Measurements from ENCODE around the gene FAM222A.

Gene FAM222A

DNA sequence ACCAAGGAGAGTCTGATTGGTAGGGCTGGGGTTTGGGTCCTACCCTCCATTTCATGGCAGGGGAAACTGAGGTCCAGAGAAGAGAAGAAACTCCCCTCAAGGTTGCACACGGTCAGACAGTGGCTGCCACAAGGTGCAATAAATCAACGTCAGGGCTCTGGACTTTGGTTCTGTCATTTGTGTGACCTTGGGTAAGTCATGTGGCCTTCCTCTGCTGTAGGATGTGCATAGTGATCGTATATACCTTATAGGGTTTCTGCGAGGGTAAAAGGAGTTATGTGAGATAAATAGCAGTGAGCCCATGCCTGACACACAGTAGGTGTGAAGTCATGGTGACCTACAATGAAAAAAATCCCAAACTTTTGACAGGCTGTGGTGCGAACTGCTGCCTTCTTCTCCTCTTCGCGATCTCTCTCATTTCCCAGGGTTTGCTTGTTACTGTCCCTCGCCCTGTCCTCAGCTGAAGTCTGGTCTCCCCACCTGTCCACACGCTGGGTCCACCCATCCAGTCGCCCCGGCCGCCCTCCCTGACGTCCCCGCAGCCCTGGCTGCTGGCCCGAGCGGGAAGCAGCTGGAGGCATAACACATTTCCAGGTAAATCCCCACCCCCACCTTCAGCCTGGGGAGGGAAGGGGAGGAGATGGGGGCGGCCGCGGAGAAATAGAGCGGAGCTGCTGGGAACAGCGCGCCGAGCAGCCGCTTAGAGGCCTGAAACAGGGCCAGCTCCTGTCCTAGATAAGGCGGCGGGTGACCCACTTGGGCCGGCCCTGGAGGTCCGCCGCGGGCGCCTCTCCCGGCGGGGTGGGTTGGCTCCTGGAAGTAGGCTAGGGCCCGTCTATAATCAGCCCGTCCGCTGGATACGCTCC, 1.8 kb upstream of the FAM222A start:
- peak; percentile 63 for DNase-seq

DNA sequence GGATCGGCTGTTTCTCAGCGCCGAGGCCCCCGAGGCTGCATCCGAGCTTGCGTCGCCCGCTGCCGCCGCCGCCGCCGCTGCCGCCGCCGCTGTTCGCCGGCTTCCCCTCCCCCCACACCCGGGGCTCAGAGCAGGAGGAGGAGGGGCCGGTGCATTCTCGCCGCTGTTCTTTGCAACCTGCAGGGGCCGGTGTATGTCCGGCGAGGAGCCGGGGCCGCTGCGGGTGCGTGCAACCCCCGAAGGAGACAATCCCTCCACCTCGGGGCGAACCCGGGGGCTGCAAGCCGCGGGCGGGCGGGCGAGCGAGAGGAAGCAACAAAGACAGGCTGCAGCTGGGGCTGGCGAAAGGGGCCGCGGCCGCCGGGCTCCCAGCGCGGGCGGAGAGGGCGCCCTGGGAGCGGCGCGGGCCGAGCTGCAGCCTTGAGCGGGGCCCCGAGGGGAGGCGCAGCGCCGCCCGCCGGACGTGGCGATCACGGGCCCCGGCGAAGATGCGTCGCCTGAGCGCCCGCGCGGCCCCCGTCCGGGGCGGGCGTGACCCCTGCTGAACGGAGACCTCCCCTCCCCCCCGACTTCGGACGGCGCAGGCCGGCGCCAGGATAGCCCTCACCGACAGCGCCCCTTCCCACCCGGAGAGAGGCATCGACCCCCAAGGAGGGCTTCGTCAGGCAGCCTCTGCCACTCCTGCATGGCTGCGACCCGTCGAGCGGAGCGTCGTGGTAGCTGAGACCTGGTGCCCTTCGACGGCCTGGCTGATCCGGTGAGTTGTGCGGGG, 702 bp downstream of the FAM222A start:
- DNase-seq: peak; percentile 89

DNA sequence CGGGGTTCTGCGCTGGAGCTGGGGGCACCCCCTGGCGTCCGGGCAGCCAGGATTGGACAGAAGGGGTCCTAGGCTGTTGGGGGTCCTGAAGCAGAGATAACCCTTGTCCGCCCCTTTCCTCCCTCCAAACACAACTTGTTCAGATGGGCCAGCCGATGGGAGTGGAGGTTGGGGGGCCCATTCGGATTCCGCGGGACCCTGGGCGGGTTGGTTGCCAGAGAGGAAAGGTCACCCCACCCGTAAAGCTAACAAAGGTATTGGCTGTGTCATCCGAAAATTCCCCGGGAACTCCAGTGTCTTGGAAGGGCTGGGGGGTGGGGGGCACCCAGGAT, 1.3 kb downstream of the FAM222A start:
- no peak for DNase-seq

DNA sequence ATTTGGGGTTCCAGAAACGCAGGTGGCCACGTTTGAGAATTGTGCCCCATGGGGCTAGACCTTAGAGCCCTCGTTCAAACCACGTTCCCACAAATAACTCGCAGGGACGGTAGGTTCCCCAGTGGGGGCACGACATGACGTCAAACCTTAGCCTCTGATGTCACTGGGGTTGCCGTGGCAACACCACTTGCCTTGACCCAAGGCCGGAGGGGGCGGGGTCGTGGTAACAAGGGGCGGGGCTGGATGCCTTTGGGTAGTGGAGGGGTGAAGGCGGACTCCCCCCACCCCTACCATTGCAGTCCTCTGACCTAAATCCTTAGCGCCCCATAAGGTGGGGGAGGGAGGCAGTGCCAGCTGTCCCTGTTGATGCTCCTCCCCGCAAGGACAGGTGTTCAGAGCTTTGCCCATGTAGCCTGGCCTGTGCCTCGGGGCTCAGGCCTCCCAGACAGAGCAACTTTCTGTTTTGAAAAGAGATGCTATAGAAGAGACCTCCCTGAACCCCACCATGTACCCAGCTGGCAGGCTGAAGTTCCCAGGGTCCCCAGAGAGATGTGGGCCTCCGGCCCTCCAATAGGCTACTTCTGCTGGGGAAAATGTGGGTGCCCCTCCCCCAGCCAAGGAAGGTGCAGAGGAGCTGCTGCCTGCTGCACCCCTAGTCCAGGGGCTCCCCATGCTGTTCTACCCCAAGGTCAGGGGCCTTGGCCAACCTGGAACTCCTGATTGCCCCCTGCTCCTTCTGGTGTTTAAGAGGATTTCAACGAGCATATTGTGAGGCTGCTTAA, 1.9 kb downstream of the FAM222A start:
- peak; percentile 56 for DNase-seq

DNA sequence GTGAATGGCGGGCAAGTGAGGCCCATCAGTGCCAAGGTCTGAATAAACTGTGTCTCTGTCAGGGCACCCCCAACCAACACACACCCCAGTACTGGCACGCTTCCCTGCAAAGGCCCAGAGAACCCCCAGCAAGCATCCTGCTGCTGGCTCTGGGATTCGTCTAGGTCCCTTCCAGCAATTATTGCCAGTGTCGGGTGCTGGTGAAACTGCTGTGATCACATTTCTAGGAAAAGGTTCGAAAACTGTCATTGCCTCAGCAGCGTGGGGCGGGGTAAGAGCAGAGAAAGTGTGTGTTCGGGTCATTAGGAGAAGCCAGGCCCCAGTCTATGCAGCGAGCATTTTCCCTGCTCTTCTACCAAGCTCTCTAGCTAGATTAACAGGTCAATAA, 2.5 kb downstream of the FAM222A start:
- DNase-seq: peak; percentile 53

DNA sequence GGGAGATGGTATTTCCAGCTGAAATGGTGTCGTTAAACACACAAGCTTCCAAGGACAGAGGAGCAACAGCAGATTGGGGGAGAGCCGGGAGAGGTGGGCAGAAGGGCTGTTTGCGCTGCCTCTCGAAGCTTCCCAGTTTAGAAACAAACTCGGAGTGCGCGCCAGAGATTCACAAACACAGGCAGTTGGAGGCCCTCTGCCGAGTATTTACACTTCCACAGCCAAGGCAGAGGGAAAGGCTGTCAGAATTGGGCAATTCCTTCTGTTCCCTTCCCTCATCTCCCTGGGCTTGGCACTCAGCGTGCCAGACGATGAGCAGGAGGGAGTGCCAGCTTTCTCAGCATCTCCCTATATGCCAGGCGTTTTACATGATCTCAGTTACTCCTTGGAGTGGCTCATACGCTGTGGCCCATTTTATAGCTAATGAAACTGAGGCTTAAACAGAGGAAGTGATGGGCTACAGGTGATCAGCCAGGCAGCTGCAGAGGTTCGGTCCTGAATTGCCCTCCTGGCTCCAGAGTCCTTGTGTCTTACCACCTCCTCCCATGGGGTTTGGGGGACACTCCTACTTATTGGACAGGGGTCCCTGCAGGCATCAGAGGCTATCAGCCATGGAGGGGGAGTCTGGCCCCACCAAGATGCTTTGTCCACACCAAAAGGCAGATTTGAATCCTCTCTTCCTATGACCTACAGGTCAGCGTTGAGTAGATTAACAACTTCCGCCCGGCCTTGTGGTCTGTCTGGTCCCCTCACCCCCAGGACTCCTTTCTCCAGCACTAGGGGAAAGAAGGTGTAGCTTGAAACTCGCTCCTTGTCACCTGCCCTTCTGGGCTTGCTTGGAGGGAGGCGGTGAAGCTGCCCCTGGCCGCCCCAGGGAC, 3.1 kb downstream of the FAM222A start:
- peak; percentile 50 for DNase-seq

DNA sequence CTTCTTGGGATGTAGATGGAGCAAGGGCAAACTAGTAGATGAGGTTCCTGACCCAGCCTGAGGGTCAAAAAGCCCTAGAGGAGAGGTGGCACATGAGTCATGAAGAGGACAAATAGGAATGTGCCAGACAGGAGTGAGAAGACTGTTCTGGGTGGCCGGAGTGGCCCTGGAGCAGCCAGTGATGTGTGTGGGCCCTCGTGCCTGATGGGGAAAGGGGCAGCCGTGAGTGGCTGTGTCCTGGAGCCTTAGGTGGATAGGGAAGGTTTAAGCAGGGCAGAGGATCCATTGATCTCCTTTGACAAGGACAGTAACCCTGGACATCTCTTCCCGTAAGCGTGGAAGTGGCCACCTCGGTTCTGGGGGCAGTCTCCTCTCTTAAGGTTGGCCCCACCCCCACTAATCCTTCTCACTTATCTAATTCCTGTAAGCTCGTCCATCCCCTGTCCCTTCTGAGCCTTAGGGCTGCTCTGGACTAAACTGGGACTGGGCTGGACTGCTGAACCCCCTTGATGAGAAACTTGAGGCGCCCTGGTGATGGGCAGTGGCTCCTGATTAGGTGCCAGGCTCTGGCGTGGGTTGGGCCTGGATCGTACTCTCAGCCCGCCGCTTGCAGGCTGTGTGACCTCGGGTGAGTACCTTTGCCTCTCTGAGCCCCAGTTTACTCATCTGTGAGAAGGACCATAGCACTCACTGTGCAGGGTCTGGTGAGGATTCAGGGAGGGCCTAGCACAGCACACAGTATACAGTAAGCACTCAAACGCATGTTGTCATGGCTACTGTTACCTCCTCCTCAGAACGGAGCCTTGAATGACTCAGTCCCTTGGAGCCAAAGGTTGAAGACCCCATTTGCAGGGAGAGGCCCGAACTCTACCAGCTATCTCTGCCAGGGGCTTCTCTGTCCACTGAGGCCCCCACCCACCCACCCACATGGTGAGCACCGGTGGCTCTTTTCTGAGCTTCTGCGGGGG, 4.0 kb downstream of the FAM222A start:
- peak; percentile 35 for DNase-seq

DNA sequence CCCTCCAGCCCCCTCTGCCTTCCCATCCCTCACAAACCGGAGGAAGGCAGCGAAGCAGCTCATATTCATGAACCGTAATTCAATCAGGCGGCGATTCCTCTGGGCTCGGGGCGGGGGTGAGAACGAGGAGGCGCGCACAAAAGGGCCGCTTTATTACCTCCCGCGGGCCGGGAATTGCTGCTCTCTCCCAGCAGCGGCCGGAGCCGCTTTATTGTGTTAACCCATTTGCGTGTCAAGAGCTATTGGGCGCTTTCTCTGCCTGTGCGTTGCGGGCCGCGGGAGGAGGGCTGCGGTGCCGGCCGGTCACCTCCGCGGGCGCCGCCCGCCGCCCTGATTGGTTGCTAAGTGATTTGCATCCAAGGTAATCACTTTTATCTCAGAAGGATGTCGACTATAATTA, 4.8 kb downstream of the FAM222A start:
- peak; percentile 89 for DNase-seq

DNA sequence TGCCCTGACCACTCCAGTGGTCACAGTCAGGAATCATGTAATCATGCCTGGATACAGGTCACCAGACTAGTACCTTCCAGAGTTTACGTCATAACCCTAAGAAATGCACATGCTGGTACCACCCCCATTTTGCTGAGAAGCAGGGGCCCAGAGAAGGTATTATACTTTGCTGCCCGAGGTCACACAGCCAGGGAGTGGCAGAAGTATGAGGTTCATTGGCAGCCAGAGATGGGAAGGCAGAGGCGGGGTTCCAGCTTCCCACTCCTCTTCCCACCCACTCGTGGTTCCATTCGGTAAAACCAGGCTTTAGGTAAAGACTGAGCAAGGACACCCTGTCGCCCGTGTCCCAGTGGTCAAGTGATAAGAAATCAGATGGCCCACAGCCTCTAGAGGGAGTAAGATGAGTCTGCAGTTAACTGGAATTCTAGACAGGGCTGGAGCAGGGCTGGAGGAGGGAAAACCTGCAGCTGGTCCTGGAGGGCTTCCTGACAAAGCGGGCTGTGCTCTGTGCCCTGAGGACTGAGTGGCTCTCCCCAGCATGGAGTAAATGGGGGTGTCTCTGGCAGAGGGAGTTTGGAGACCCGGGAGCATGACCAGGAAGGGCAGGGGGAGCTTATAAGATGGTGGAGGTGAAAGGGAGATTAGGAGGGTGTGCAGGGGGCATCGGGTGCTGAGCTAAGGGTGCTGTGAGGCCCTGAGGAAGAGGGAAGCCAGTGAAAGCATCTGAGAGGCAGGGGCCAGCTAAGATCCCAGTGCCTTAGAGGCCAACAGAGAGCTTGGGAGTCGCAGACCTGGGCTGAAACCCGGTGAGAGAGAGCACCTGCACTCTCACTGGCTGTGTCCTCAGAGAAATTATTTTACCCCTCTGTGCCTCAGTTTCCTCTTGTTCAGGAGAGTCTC, 5.7 kb downstream of the FAM222A start:
- DNase-seq: peak; percentile 72

DNA sequence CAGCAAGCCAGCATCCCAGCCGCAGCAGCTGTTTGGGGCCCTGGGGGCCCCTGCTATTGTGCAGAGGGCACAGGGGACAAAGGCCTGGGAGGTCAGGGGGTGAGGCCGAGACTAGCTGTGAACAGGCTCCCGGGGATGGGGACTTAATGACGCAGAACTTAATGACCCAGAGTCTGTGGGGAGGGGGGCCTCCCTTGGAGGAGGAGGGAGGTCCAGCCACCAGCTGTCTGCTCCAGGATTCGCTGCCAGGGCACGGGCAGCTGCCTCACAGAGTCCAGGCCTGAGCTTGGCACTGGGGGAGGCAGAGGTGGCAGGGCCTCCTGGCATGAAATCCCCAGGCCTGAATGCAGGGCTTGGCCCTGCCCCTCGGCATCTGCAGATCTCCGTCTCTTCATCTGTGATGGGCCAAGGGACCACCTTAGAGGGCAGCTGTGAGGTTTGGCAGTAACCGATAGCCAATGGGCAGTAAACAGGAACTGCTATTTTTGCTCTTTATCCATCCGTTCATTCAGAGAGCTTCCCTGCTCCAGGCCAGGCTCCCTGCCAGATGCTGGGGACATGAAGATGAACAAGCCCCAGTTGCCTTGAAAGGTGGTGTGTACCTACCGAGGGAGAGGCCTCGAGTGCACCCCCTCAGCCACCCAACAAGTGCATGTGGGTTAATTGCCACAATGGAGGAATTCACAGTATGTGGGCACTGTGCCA, 6.7 kb downstream of the FAM222A start:
- no peak for DNase-seq

DNA sequence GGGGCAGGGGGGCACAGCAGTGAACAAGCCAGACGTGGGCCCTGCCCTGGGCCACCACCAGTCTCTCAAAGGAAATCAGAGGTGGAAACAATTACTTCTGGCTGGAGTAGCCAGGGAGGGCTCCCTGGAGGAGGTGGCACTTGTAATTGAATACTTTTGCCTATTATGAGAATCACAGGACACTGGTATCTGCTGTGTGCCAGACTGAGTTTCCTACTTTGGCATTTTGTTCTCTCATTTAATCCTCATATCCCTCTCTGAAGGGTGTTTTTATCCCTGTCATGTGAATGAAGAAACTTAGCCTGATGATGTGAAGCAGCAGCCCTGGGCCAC, 7.2 kb downstream of the FAM222A start:
- DNase-seq: no peak

DNA sequence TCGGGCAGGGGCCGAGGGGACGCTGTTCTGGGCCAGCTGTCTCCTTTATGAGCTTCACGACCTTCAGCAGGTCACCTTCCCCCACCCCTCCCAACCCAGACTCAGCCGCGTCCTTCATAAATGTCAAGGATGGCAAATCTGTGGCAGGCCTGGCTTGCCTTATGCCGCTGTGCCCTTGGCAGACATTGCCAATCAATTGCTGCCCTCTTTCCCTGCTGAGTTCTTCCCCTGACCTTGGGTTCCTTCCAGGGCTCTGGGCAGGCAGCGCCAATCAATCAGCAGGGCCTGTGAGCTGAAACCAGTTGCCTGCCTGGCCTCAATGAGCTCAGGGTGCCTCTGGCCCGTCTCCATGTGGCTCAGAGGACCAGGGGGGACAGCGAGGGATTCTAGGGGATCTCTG, 7.7 kb downstream of the FAM222A start:
- no peak for DNase-seq

DNA sequence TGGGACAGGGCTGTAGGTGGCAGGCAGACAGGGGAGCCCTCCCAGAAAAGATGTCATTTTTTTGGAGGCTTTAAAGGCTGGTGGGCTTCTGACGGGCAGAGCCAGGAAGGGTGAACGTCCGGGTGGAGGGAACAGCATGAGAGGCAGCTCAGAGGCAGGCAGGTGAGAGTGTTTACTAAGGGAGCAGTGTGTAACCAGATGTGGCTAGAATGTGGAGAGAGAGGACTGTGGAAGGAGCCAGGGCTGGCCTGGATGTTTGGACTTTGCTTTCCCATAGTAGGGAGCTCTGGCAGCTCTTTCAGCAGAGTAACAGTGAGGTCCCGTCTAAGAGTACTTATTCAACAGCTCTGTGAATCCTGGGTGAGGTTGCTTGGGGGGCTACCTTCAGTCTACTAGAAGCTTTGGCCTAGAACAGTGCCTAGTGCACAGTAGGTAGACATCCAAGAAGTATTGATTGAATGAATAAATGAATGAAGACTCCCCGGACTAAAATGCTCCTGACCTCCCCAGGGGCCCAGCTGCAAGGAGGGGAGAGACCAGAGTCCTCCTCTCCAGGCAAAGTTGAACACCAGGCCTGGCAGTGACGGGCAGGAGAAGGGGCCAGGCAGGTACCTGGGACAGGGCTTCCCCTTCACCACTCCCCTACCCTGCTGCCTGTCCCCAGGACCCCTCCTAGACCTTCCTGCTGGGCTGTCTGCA, 8.5 kb downstream of the FAM222A start:
- no peak for DNase-seq

DNA sequence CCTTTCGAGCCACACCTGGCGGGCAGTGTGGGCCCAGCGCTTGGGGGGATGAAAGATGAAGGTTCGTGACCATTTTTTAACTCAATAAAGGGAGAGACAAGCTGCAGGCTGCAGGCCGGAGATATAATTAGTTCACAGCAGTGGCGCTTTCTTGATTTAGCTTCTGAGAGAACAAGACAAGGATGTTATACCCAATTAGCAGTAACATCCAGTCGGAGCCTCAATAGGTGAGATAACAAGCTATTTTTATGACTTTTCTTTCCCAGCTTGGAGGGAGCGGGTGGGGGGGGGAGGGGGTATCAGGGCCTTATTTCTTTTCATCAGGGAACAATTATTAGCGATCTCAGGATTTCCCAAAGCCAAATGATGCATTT, 9.1 kb downstream of the FAM222A start:
- DNase-seq: no peak

DNA sequence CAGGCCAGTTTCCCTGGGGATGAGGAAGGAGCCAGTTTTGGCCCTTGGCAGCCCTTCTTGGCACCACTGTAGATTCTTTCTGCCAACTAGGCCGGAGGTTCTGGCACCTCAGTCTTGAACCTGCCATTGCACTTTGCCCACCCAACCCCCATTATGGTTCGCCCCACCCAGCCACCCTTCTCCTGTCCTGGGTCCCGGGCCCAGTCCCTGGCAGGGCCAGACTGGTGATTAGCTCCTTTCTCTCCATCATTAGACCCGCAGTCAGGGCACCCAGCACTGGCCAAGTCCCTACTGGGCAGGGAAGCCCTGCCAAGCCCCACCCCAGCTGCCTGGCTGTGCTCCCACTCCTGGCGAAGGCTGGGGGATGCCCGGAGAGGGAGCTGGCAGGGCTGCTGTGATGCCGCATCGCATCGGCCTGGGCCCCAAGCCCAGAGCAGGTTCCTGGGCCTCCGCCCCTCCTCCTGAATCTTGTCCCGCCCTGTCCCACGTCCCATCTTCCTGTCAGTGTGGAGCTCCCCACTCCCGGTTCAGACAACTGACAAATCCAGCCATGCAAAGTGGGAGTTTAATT, 9.8 kb downstream of the FAM222A start:
- no peak for DNase-seq

DNA sequence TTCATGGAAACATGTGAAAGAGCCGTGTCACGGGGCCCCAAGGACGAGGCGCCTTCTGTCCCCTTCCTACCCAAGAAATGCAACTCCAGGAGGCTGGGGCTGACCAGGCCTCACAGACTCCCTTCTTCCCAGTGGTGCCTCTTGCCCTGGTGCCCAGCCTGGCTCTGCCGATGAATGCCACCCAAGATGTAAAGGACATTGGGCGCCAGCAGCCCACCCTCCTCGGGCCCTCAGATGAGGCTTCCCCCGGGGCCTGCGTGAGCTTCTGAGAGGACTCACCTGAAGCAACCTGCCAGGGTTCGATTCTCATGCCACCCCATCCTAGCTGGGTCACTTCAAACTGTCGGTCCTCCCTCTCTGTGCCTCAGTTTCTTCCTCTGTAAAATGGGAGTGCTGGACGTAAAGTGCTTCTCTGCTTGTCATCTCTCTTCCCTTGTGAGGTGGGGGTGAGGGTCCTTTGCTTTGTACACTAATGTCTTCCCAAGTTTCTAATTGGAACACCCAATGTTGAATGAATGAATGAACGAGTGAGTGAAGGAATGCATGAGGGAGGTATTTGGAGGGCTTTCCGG, 10.8 kb downstream of the FAM222A start:
- no peak for DNase-seq

DNA sequence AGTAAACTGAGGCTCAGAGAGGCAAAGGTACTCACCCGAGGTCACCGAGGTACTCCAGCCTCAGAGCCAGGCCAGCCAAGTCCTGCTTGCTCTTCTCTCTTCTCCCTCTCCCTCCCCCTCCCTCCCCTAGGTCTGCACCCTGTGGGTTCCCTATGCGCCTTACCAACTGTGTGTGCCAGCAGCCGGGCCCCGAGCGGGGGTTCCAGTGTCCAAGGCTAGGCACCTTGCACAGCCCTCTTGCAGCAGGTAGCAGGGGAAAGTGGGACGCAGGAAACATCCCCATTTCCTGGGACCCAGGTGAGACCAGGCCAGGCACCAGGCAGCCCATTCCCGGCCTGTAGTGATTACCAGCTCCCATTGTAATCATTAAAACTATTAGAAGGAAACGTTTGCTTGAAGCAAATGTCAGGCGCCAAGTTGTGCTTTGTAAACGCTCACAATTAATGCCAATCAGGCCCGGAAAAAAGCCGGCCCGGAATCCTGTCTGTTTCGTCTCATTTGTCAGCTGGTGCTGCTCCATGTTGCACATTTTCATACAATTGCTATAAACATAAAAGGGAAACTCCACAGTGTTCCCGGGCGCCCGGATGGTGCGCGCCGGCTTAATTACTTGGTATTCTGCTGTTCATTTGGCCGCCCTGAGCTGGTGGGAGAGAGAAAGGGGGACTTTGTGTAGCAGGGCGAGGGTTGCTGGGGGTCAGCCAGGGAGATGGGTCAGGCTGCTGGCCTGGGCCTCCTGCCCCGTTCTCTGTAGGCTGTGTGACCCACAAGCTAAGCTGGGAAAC, 11.9 kb downstream of the FAM222A start:
- DNase-seq: peak; percentile 76

DNA sequence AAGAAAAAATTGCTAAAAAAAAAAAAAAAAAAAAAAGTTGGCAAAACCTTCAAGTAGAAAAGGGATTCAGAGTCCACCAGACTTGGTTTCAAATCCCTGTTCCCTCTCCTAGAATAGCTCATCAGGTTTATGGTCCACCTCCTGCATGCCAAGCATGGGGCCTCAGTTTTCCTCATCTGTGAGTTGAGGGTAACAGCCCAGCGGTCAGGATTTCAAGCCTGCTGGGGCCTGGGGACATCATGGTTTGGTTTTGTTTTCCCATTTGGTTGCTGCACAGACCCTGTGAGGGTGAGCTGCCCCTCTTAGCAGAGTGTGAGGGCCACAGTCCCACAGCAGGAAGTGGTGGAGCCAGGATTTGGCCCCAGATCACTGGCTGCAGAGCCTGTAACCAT, 12.5 kb downstream of the FAM222A start:
- no peak for DNase-seq

All from retina (tissue), 1 donor.